ENCODE data around the gene DYRK1A. TPM values are rescaled to one million over a fixed set of nuclear protein-coding genes. Genes with fewer than 3 reads are reported as not detected.

The DYRK1A gene
- total and polyA plus RNA-seq, 2 of the 13 experiments (the other 11 are each of a cell fraction or from before 2014, with no cell fraction given), result 24.6 to 34.2 TPM

DNA sequence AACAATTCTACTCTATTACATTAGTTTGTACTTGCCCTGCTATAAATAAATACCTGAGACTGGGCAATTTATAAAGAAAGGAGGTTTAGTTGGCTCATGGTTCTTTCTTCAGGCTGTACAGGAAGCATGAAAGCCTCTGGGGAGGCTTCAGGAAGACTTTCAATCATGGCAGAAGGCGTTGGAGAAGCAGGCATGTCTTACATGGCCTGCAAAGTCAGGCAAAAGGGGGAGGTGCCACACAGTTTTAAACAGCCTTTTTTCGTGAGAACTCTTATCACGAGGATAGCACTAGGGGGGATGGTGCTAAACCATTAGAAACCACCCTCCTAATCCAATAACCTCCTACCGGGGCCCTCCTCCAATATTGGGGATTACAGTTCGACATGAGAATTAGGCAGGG is 102.9 kb downstream of the DYRK1A start:
- no peak overlapping the region for H3K9ac ChIP-seq (ENCODE audit: insufficient read depth, low read depth, low read length)
- TF ChIP-seq ZNF136 (CRISPR knock-in tag; IDR thresholded peaks at IDR 0.05; ENCODE audit: low read depth) (no peak), HNRNPLL (IDR thresholded peaks at IDR 0.05; ENCODE audit: low read depth, low read length, poor library complexity, severe bottlenecking) (no peak), ZNF205 (CRISPR knock-in tag; IDR thresholded peaks at IDR 0.05) (no peak), CBFB (CRISPR knock-in tag; IDR thresholded peaks at IDR 0.05) (no peak), ZNF496 (CRISPR knock-in tag; IDR thresholded peaks at IDR 0.05; ENCODE audit: insufficient replicate concordance) (no peak), ZNF780A (CRISPR knock-in tag; IDR thresholded peaks at IDR 0.05) (no peak), U2AF2 (IDR thresholded peaks at IDR 0.05; ENCODE audit: low read depth, low read length) (no peak), TBX2 (CRISPR knock-in tag; IDR thresholded peaks at IDR 0.05; ENCODE audit: borderline replicate concordance) (no peak), ZNF75D (CRISPR knock-in tag; IDR thresholded peaks at IDR 0.05; ENCODE audit: borderline replicate concordance) (no peak), ERF (CRISPR knock-in tag; IDR thresholded peaks at IDR 0.05) (no peak), ZNF12 (CRISPR knock-in tag; IDR thresholded peaks at IDR 0.05) (no peak), ZNF720 (CRISPR knock-in tag; IDR thresholded peaks at IDR 0.05) (no peak), ZNF264 (CRISPR knock-in tag; IDR thresholded peaks at IDR 0.05) (no peak), ZNF441 (CRISPR knock-in tag; IDR thresholded peaks at IDR 0.05; ENCODE audit: borderline replicate concordance) (no peak), HDAC1 (CRISPR knock-in tag; IDR thresholded peaks at IDR 0.05) (no peak)
- TF ChIP-seq, protein P1, sequence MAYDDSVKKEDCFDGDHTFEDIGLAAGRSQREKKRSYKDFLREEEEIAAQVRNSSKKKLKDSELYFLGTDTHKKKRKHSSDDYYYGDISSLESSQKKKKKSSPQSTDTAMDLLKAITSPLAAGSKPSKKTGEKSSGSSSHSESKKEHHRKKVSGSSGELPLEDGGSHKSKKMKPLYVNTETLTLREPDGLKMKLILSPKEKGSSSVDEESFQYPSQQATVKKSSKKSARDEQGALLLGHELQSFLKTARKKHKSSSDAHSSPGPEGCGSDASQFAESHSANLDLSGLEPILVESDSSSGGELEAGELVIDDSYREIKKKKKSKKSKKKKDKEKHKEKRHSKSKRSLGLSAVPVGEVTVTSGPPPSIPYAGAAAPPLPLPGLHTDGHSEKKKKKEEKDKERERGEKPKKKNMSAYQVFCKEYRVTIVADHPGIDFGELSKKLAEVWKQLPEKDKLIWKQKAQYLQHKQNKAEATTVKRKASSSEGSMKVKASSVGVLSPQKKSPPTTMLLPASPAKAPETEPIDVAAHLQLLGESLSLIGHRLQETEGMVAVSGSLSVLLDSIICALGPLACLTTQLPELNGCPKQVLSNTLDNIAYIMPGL (CRISPR knock-in tag; IDR thresholded peaks at IDR 0.05; ENCODE audit: borderline replicate concordance in 1 of 2, low read depth in 1 of 2), result no peak
- TF ChIP-seq, protein P2, sequence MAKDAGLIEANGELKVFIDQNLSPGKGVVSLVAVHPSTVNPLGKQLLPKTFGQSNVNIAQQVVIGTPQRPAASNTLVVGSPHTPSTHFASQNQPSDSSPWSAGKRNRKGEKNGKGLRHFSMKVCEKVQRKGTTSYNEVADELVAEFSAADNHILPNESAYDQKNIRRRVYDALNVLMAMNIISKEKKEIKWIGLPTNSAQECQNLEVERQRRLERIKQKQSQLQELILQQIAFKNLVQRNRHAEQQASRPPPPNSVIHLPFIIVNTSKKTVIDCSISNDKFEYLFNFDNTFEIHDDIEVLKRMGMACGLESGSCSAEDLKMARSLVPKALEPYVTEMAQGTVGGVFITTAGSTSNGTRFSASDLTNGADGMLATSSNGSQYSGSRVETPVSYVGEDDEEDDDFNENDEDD (CRISPR knock-in tag; IDR thresholded peaks at IDR 0.05; ENCODE audit: borderline replicate concordance), result no peak
- TF ChIP-seq, protein P3, sequence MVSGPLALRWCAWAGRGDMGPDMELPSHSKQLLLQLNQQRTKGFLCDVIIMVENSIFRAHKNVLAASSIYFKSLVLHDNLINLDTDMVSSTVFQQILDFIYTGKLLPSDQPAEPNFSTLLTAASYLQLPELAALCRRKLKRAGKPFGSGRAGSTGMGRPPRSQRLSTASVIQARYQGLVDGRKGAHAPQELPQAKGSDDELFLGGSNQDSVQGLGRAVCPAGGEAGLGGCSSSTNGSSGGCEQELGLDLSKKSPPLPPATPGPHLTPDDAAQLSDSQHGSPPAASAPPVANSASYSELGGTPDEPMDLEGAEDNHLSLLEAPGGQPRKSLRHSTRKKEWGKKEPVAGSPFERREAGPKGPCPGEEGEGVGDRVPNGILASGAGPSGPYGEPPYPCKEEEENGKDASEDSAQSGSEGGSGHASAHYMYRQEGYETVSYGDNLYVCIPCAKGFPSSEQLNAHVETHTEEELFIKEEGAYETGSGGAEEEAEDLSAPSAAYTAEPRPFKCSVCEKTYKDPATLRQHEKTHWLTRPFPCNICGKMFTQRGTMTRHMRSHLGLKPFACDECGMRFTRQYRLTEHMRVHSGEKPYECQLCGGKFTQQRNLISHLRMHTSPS (CRISPR knock-in tag; IDR thresholded peaks at IDR 0.05; ENCODE audit: low read depth), result no peak

More for the DNA sequence above, 102.9 kb downstream of the DYRK1A start:
- no peak overlapping the region for H2AFZ ChIP-seq (ENCODE audit: low read length)
- H3K27ac ChIP-seq (ENCODE audit: extremely low read length, insufficient read depth, low read length), result no peak overlapping the region
- H3K36me3 ChIP-seq (replicated peaks in 1 of 2; ENCODE audit: control insufficient read depth in 1 of 2, insufficient read depth in 2 of 2, low read length in 2 of 2), result peaks cover 6 to 22% of the 10 kb centered on the region in 2 experiments
- no peak overlapping the region for H3K4me3 ChIP-seq (replicated peaks in 1 of 3; ENCODE audit: insufficient read depth in 1 of 3, low read depth in 2 of 3, low read length in 3 of 3)
- ChIA-PET POLR2A (no interaction called here), CTCF (ENCODE audit: low intra/inter-chr PET ratio, low total read pairs) (no interaction called here)
- WGBS (ENCODE audit: low lambda C conversion rate), result 96% methylated on average over 5 of the region's 5 CpGs
- no peaks in the 10 kb centered on the region for H3K27me3 ChIP-seq (ENCODE audit: control insufficient read depth in 1 of 2, insufficient read depth in 2 of 2, low read length in 2 of 2)
- H3K4me2 ChIP-seq (ENCODE audit: low read depth, low read length), result no peak overlapping the region
- H4K20me1 ChIP-seq (ENCODE audit: insufficient read depth, low read length), result peaks cover 2% of the 10 kb centered on the region
- ATAC-seq (no peak), DNase-seq (ENCODE audit: low spot score) (no peak), FAIRE-seq (no peak)
- in situ Hi-C loops (cut with HindIII; ENCODE audit: extremely low pct_ligation_motif_present, low pct_unique_long_range_greater_than_20kb) (no loop called here), intact Hi-C loops (cut with micrococcal nuclease; ENCODE audit: unreplicated experiment) (no loop called here)
- no peaks in the 10 kb centered on the region for H3K9me3 ChIP-seq (ENCODE audit: low read length)
- peaks cover 84% of the 10 kb centered on the region for H3K79me2 ChIP-seq (ENCODE audit: insufficient read depth, low read length)
- 0 out of 2 replicates have a peak, but pooled peaks cover 8% of the 10 kb centered on the region for H3K4me1 ChIP-seq (ENCODE audit: insufficient read depth, low read length)
- no TSS peak for BruUV-seq (replicated peaks)
